GM21576 (cell line): ENCODE measurements around the gene DHRSX.
"Not testable (repeated sequence)": the region's sequence is repeated elsewhere in the genome, so short reads cannot be mapped to it uniquely, and the experiment has no call there.

ENCODE experiments used
- ATAC-seq: cut with Tn5 transposase; IDR thresholded peaks from one replicate; pipeline ENCODE4 v1.9.1; 2021; ENCODE audit warnings: mild to moderate bottlenecking, moderate library complexity; ENCODE audit not compliant: unreplicated experiment

Gene DHRSX

GRCh38 chrX:2398064-2398656 lies 102.6 kb downstream of the DHRSX start:
- ATAC-seq: no peak

DNA sequence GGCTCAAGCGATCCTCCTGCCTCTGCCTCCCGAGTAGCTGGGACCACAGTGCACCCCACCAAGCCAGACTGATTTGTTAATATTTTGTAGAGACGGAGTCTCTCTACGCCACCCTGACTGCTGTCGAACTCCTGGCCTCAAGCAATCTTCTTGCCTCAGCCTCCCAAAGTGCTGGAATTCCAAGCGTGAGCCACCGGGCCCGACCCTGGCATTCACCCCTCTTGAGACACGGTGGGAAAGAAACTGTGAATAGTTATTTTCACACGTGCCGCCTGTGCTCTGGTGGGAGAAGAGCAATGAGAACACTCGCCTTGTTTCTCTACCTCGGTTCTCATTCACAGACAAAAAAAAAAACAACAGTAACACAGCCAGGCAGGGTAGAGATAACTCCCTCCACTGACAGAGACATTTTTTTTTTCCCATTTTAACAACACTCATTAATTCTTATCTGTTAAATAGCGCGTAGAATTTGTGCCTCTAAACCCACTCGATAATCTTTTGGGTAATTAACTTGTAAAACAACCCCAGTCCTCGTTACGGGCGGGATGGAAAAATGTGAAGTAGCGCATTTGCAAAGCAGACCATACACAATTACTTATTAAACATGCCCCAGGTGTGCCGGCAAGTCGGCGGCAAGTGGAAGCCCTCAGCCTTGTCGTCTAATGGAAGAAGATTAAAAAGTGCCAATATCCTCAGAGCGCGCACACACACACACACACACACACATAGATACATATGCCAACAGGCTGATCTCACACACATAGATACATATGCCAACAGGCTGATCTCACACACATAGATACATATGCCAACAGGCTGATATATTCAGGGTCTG lies 103.3 kb downstream of the DHRSX start:
- ATAC-seq: no peak

- no peak for ATAC-seq
Measured at GRCh38 chrX:2395261-2395992, 105.3 kb downstream of the DHRSX start.

- ATAC-seq: no peak
Measured at GRCh38 chrX:2391869-2392606, 108.7 kb downstream of the DHRSX start.

GRCh38 chrX:2390754-2391153 lies 110.0 kb downstream of the DHRSX start:
- no peak for ATAC-seq

DNA sequence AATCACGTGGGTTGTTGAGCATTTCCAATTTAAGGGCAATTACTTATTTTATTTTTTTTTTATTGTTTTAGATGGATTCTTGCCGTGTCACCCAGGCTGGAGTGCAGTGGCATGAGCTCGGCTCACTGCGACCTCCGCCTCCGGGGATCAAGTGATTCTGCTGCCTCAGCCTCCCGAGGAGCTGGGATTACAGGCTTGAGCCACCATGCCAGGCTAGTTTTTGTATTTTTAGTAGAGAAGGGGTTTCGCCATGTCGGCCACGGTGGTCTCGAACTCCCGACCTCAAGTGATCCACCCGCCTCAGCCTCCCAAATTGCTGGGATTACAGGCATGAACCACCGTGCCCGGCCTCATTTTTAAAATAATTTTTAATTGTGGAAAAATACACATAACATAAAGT lies 111.0 kb downstream of the DHRSX start:
- ATAC-seq: not testable (repeated sequence)

- ATAC-seq: no peak
Measured at GRCh38 chrX:2389324-2389723, 111.5 kb downstream of the DHRSX start.

DNA sequence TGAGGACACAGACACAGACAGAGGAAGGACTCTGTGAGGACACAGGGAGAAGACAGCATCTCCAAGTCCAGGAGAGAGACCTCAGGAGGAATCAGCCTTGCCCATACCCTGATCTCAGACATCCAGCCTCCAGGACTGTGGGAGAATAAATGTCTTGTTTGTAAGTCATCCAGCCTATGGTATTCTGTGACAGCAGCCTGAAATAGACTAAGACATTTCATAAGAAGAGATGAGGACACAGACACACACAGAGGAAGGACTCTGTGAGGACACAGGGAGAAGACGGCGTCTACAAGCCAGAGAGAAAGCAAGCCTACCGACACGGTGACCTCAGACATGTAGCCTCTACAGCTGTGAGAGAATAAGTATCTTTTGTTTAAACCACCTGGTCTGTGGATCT lies 112.1 kb downstream of the DHRSX start:
- ATAC-seq: no peak

- no peak for ATAC-seq
Measured at GRCh38 chrX:2387614-2388239, 113.0 kb downstream of the DHRSX start.

- no peak for ATAC-seq
Measured at GRCh38 chrX:2385224-2385623, 115.6 kb downstream of the DHRSX start.

- no peak for ATAC-seq
Measured at GRCh38 chrX:2384486-2384885, 116.3 kb downstream of the DHRSX start.

DNA sequence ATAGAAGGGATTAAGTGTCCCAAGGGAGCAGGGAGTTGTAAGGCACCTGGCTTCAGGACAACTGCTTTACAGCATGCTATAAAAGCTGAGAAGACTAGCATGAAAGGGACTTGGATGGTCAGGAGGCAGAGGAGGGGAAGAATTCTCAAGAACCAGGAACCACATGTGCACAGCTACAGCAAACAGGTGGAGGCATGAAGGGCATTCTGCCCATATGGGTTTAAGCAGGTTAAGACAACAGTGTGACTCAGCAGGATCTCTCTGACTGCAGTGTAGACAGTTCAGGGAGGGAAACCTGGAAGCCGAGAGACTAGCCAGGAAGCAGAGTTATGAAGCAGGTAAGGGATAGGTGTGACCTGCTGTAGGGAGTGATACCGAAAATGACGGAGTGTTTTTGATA lies 117.0 kb downstream of the DHRSX start:
- ATAC-seq: no peak

DNA sequence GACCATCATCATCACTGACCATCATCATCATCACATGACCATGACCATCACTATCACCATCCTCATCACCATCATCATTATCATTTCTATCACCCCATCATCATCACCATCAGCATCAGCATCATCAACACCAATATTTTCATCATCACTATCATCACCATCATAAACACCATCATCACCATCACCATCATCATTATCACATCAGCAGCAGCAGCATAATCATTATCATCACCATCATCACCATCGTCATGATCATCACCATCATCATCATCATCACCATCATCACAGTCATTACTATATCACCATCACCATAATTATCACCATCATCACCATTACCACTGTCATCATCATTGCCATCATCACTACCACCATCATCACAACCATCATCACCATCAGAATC lies 117.6 kb downstream of the DHRSX start:
- ATAC-seq: no peak

- ATAC-seq: not testable (repeated sequence)
Measured at GRCh38 chrX:2382433-2383048, 118.2 kb downstream of the DHRSX start.

- ATAC-seq: no peak
Measured at GRCh38 chrX:2376166-2376565, 124.6 kb downstream of the DHRSX start.

- ATAC-seq: no peak
Measured at GRCh38 chrX:2374086-2374485, 126.7 kb downstream of the DHRSX start.

GRCh38 chrX:2373615-2374014 lies 127.2 kb downstream of the DHRSX start:
- ATAC-seq: no peak

- no peak for ATAC-seq
Measured at GRCh38 chrX:2371026-2371711, 129.6 kb downstream of the DHRSX start.

- no peak for ATAC-seq
Measured at GRCh38 chrX:2370456-2370855, 130.3 kb downstream of the DHRSX start.

DNA sequence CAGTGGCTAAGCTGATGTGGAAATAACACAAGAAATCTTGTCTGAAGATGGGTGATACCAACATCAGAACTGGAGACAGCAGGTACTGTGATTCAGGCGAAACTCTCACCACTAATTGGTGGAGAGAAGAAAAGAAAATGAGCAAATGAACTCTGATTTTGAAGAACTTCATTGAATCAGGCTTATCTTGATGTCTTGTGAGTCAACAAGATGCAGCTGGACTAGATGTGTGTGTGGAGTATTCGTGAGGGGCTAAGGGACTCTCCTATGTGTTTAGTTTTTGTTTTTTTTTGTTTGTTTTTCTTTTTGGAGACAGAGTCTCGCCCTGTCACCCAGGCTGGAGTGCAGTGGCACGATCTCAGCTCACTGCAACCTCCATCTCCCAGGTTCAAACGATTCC lies 131.6 kb downstream of the DHRSX start:
- ATAC-seq: no peak
